ENCODE data around the gene AGBL4.

The AGBL4 gene

DNA sequence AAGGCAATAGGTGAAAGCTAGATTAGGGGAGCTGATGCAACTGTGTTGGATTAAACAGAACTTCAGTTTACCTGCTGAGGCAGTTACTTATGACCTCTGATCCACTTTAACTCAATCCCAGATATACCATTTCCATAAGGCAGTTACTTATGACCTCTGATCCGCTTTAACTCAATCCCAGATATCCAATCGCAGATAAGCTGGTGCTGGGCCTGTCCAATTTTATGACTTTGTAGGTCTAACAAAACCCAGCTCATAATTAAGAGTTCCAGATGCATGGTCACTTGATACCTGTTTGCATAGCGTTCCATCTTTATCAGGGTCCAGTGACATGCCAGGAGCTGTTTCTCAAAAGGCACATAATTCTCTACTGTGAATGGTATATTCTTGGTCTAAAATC lies 396.0 kb downstream of the AGBL4 start:
- ChIA-PET POLR2A (no interaction called here), CTCF (no interaction called here)
- TF ChIP-seq, protein P1, sequence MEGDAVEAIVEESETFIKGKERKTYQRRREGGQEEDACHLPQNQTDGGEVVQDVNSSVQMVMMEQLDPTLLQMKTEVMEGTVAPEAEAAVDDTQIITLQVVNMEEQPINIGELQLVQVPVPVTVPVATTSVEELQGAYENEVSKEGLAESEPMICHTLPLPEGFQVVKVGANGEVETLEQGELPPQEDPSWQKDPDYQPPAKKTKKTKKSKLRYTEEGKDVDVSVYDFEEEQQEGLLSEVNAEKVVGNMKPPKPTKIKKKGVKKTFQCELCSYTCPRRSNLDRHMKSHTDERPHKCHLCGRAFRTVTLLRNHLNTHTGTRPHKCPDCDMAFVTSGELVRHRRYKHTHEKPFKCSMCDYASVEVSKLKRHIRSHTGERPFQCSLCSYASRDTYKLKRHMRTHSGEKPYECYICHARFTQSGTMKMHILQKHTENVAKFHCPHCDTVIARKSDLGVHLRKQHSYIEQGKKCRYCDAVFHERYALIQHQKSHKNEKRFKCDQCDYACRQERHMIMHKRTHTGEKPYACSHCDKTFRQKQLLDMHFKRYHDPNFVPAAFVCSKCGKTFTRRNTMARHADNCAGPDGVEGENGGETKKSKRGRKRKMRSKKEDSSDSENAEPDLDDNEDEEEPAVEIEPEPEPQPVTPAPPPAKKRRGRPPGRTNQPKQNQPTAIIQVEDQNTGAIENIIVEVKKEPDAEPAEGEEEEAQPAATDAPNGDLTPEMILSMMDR (IDR thresholded peaks at IDR 0.05; ENCODE audit: control extremely low read depth, extremely low read depth, low read depth, missing control alignments) = no peak
- no peak for DNase-seq (ENCODE audit: extremely low spot score)

- POLR2A ChIA-PET = no interaction called here
- DNase-seq (ENCODE audit: extremely low spot score) = no peak
- CTCF ChIA-PET = interaction anchor here (1.4 kb wide), 1 partner anchor 14 kb away, joined by 4 read pairs; no protein-coding TSS in a partner anchor
- TF ChIP-seq, protein P1 (IDR thresholded peaks at IDR 0.05; ENCODE audit: control extremely low read depth, extremely low read depth, low read depth, missing control alignments) = no peak
Measured at GRCh38 chr1:49626472-49626871, 397.3 kb downstream of the AGBL4 start.

DNA sequence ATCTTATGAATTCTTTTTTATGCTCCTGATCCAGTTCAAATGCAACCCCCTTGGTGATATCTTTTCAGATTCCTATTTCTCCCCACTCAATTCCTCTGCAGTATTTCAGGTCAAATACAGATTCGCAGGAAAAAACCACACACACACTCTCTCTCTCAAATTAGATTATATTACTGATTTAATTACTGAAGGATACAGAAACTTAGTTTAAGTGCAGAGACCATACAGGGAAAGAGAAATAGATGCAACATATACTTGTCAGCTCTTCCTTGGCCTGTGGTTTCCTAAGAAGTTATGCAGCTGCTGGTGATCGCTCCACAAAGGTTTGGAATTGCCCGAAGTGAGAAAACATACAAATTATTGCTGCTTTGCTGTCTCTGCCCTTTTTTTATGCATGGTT lies 400.9 kb downstream of the AGBL4 start:
- TF ChIP-seq, protein P1 (IDR thresholded peaks at IDR 0.05; ENCODE audit: control extremely low read depth, extremely low read depth, low read depth, missing control alignments) = no peak
- POLR2A ChIA-PET = no interaction called here
- DNase-seq (ENCODE audit: extremely low spot score) = no peak
- CTCF ChIA-PET = no interaction called here

- CTCF ChIA-PET = no interaction called here
- no peak for DNase-seq (ENCODE audit: extremely low spot score)
- TF ChIP-seq, protein P1 (IDR thresholded peaks at IDR 0.05; ENCODE audit: control extremely low read depth, extremely low read depth, low read depth, missing control alignments) = no peak
- POLR2A ChIA-PET = no interaction called here
Measured at GRCh38 chr1:49606082-49606481, 417.7 kb downstream of the AGBL4 start.

- ChIA-PET POLR2A (no interaction called here), CTCF (no interaction called here)
- DNase-seq (ENCODE audit: extremely low spot score) = no peak
- TF ChIP-seq, protein P1 (IDR thresholded peaks at IDR 0.05; ENCODE audit: control extremely low read depth, extremely low read depth, low read depth, missing control alignments) = no peak
Measured at GRCh38 chr1:49597436-49597835, 426.3 kb downstream of the AGBL4 start.

DNA sequence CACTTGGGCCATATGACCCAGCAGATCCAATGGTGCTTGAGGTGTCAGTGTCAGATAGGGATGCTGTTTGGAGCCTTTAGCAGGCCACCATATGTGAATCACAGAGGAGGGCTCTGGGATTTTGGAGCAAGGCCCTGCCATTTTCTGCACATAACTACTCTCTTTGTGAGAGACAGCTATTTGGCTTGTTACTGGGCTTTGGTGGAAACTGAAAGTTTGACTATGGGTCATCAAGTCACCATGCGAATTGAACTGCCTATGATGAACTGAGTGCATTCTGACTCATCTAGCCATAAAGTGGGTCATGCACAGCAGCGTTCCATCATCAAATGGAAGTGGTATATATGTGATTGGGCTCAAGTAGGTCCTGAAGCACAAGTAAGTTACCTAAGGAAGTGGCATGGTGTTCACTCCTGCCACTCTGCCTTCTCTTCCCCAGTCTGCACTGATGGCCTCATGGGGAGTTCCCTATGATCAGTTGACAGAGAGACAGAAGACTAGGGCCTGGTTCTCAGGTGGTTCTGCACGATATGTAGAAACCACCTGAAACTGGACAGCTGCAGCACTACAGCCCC lies 447.3 kb downstream of the AGBL4 start:
- ChIA-PET POLR2A (no interaction called here), CTCF (no interaction called here)
- DNase-seq (ENCODE audit: extremely low spot score) = no peak
- TF ChIP-seq, protein P1 (IDR thresholded peaks at IDR 0.05; ENCODE audit: control extremely low read depth, extremely low read depth, low read depth, missing control alignments) = no peak

Data from GM10248 (cell line).